Retina (tissue), 1 donor: ENCODE measurements around the gene RAB11FIP5.
"Not testable (repeated sequence)": the region's sequence is repeated elsewhere in the genome, so short reads cannot be mapped to it uniquely, and the experiment has no call there.

Source experiments
- DNase-seq: peaks from one replicate; pipeline ENCODE4 v3.0.0-alpha.2; 2016

The RAB11FIP5 gene

DNA sequence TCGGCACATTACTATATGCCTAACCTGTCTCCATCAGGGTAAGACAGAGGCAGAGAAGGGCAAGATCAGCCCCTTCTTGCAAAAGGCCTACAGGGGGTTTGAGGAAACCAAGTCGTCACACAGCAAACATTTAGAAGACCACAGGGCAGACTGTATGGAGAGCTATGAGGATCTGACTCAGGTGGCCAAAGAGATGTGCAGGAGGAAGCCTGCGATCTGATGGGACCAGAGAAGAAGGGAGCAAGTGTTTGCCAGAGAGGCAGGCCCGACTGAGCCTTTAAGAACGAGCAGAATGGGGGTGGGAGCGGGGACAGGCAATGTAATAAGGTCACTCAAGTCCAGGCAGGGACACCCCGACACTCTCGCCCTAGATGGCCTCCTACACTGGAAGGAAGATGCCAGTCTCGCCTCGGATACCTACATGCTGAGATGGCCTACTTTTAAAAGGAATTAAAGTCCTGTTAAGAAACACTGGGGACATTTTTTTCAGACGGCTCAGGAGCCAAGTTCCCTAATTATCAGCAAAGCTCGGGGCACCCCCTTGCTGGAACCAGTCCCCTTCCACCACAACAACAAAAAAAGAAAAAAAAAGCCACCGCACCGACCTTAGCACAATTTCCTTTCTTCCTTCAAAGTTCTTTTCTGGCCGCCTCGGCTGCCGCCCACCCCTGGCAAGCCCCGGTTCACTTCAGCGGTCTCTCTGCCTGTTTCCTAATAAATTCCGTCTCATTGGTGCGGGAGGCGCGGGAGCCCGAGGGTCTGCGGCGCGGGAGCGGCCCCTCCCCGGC lies 42.7 kb downstream of the RAB11FIP5 start:
- DNase-seq = no peak

DNA sequence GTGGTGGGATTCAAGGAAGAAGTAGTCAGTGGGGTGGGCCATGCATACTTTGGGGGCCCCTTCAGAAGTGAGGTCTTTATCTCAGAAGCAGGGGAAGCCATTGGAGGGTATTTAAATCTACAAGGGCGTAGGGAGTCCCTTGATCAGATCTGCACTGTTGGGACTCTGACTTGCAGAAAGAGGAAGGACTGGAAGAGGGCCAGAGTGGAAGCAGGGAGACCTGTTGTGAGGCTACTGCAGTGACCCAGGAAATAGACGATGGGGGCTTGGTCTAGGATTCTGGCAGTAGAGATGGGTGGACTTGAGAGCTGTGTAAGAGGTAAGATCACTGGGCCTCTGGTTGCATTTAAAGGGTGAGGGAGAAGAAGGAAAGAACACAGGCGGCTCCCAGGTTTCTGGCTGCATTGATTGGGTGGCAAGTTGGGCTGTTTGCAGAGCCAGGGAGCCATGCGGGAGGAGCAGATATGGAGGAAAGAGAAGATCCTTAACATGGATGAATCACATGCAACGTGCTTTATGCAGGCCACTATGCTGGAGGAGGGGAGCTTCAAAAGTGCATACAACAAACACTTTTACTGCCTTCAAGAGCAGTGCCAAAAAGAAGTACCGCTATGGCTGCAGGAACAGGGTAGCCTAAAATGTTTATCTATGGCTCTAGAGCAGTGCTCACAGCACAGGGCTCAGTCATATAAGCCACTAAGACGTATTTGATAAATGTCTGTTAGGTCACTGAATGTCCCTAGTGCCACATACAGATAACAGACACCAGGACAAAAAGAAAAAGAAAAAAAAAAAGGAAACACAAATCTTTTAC lies 43.5 kb downstream of the RAB11FIP5 start:
- DNase-seq = no peak

GRCh38 chr2:73068147-73068546 lies 44.6 kb downstream of the RAB11FIP5 start:
- DNase-seq = no peak

- no peak for DNase-seq
Observed at GRCh38 chr2:73067043-73067442, 45.7 kb downstream of the RAB11FIP5 start.

DNA sequence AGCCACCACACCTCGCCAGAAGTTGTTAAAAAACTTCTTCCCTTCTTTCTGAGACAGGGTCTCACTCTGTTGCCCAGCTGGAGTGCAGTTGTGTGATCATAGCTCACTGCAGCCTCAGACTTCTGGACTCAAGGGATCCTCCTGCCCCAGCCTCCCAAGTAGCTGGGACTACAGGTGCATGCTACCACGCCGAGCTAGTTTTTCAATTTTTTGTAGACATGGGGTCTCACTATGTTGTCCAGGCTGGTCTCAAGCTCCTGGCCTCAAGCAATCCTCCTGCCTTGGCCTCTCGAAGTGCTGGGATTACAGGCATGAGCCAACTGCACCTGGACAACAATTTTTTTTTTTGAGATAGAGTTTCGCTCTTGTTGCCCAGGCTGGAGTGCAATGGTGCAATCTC lies 47.7 kb downstream of the RAB11FIP5 start:
- not testable (repeated sequence) for DNase-seq

DNA sequence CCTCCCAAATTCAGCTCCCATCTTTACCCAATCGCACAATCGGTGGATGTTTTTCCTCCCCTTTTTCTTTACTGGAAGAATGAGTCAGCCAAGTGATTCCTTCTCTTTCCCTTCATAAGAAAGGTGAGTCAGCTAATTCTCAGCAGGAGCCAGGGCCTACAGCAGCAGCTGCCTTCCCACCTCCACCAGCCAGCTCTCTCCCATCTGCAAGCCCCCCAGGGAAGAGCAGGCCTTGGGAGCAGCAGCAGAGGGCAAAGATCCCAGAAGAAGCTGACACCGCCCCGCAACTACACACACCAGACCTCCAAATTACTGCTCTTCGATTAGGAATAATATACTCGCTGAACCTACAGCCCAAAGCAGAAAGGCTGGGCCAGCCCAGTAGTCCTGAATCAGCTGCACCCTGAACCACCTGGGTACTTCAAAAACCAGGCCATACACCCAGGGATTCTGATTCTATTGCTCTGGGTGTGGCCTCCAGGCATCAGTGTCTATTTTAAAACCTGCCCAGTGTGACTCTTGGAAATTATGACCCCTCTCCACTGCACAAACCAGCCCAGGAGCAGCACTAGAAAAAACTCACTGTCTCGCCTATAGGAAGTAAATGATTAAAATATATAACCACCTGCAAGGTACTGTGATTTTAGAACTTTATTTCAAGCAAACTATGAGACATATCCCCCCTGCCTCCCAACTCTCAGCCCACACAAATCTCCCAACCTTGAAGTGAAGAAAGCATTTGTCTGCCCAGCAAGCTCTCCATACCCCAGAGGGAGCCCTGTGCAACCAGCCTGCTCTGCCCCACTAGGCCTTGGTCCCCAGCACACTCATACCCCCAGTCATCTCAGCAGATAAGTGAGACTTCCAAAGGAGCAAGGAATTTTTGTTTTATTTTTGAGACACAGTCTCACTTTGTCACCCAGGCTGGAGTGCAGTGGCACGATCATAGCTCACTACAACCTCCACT lies 48.6 kb downstream of the RAB11FIP5 start:
- no peak for DNase-seq

DNA sequence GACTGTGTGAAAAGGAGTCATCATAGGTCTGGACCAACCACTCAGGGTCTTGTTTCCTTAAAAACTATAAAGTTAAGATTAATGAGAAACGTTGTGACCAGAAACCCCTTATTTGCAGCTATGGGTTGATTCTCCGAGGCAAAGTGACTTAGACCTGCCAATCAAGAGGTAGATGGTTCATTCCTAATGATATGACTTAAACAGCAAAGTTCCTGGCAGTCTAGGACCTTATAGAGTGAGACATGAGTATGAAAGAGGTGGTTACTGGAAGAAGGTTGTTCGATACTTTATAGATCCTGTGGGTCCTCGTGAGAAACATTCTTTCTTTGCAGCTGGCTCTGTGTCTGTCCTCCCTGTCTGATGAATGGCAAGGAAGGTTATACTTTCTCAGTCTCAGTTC lies 49.3 kb downstream of the RAB11FIP5 start:
- DNase-seq = no peak

DNA sequence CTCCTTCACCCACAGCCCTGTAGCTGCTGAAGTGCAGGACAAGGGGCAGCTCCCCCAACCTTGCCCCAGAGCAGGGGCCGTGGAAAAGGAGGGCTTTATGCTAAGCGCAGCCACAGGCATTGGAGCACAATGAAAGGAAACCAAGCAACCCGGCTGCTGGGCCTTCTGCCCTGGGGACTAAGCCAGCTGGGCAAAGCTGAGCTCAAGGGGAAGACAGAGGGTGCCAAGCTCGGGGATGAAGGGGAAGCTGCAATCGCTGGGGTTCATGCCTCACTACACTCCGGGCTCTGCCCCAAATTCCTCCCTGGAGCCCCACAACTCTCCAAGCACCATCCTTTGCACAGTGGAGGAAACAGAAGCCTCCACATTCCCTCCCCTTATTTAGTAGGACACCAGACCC lies 53.6 kb downstream of the RAB11FIP5 start:
- DNase-seq = no peak

- no peak for DNase-seq
Observed at GRCh38 chr2:73054980-73055379, 57.8 kb downstream of the RAB11FIP5 start.

- DNase-seq = no peak
Observed at GRCh38 chr2:73053316-73054114, 59.2 kb downstream of the RAB11FIP5 start.

DNA sequence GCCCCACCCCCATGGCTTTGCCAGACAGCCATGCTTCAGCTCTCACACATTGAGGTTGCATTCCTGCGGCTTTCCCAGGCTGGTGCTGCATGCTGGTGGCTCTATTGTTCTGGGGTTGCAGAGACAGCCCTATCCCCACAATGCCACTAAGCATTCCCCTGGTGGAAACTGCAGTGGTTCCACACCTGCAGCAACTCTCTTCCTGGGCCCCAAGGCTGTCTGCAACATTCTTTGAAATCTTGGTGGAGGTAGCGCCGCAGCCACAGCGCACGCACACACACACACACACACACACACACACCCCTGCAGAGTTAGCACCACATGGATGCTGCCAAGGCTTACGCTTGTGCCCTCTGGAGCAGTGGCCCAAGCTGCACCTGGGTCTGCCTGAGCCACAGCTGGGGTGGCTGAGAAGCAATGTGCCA lies 62.6 kb downstream of the RAB11FIP5 start:
- no peak for DNase-seq

GRCh38 chr2:73043929-73044832 lies 68.6 kb downstream of the RAB11FIP5 start:
- no peak for DNase-seq

DNA sequence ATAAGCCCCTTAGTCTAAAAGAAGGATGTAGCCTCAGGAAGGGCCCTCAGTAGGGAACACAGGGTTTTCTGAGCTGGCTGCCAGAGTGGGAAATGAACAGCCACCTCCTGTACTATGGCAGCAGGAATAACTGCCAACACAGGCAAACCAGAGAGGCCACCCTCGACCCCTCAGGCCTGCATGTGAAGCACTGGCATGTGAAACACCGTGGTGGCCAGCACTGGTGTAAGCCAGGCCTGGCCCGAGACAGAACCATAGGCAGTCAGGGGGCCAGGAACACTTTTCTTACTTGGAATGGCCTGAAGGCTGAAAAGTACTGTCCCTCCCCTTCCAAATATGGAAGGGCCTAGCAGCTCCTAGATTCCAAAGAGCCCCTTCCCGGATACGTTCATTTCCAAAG lies 69.5 kb downstream of the RAB11FIP5 start:
- DNase-seq = no peak

DNA sequence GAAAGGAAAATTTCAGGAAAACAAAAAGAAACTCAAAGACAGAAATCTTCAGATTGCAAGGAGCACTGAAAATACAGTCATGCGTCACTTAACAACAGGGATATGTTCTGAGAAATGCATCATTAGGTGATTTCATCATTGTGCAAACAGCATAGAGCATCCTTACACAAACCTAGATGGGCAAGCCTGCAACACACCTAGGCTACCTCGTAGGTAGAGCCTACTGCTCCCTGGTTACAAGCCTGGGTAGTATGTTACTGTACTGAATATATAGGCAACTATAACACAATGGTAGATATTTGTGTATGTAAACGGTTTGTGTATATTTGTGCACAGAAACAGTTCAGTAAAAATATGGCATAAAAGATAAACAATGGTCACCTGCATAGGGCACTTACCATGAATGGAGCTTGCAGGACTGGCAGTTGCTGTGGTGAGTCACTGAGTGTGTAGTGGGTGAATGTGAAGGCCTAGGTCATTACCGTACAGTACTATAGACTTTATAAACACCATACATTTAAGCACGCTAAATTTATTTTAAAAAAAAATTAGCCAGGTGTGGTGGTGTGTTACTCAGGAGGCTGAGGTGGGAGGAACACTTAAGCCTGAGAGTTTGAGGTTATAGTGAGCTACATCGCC lies 74.7 kb downstream of the RAB11FIP5 start:
- no peak for DNase-seq

DNA sequence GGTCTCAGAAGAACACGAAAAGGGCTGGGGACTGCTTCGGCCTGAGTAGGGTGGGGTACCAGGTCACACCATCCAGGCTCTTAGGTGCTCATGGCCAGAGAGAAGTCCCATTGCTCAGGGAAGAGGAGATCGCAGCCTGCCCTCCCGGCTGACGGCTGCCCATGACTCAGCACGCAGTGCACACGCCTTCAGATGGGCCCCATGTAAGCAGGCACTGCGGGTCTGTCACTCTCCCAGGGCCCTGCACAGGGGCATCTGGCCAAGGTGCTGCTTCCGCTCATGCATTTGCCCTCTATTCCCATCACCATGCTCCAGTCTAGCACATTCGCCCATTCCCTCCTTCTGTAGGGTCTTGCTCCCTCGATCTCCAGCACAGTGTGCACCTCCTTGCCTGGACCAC lies 76.0 kb downstream of the RAB11FIP5 start:
- no peak for DNase-seq

DNA sequence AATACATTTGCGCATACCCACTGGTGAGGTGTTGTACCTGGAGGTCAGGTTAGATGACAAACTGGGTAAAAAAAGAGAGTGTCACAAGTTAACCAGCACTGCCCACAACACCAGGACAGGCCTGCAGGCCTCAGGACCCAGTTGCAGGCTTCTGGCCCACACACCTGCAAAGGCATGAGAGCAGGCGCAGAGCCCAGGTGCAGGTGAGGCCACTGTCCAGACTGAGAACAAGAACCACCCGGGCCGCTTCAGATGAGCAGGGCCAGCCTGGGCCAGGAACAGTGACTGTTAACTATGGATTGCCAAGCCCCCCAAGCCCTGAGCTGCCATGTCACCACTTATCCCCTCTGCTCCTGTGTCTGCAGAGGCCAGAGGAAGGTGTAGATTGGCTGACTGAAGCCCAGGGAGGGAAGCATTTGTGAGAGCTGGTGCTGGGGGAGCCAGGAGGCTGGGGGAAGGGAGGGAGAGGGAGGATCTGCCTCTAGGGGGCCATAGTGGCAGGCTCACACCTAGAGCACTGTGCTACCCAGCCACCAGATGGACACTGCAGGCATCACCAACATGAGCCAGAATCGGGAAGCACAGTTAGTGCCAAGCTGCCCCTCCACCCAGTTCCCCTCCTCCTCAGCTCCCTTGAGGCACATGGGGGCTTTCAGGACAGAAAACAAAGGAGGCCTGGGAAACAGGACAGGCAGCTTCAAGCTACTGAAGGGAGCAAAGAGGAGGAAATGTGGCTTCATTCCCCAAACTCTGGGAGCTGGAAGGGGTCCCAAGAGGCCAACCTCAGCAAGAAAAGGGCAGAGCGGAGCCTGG lies 76.6 kb downstream of the RAB11FIP5 start:
- no peak for DNase-seq

DNA sequence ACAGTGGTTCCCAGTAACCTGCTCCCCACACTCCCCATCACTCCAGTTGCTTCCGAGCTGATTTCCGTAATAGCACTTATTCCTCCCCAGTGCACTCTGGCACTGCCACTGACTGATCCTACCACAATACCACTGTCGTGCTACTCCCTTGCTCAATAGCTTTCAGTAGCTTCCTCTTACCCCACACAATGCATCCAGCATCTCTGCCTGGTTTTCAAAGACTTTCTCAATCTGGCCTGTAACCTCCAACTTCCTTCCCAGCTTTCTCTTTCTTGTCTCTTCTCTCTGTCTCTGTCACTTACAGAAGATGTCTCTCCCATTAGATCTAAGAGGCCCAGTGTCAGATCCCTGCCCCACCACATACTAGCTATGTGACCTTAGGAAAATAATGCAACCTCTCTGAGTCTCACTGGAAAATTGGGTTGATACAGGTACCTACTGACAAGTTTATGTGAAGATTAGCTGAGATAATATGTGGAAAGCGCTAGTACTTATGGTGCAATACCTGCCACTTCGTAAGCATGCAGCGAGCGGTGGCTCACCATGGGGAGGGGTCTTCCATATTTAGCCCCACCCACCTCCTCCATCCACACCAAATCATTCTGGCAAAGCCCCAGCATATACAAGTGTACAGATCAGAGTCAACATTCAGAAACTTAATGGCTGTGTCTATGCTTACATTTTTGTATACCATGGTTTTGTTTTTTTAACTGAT lies 77.9 kb downstream of the RAB11FIP5 start:
- DNase-seq = no peak

- DNase-seq = no peak
Observed at GRCh38 chr2:73033766-73034381, 78.9 kb downstream of the RAB11FIP5 start.
